Measurements from ENCODE around the gene PERCC1. TPM values are rescaled to one million over a fixed set of nuclear protein-coding genes. Genes with fewer than 3 reads are reported as not detected.

Gene PERCC1
- total and polyA plus RNA-seq, 2 of the 4 experiments (the other 2 are of a cell fraction) = not detected

- peak overlapping the region; percentile 56 to 65 for H4K8ac ChIP-seq (ENCODE audit: low read depth in 2 of 2, low read length in 2 of 2)
- intact Hi-C loops (cut with micrococcal nuclease) = loop anchor here (10.0 kb wide), 1 partner anchor 55 kb away; the partner anchor contains the start of gene CLCN7
- peak overlapping the region; percentile 52 for H3K9ac ChIP-seq (ENCODE audit: low read depth, low read length)
- H3K23ac ChIP-seq (ENCODE audit: low read depth, low read length) = no peak overlapping the region
- TF ChIP-seq SMC3 (IDR thresholded peaks at IDR 0.05; ENCODE audit: low read depth, low read length) (no peak), POLR2A (IDR thresholded peaks at IDR 0.05; ENCODE audit: low read depth, low read length) (peak; percentile 2; the same call in 1 of the 2 replicates)
- ATAC-seq (ENCODE audit: low read depth) = no peak; the same call in 1 of the 2 replicates
- no peak overlapping the region for H2BK20ac ChIP-seq (ENCODE audit: low read depth, low read length)
- dilution Hi-C loops (cut with HindIII; ENCODE audit: low sequenced_read_pairs, unreplicated experiment) = no loop called here
- no peak overlapping the region for H3K18ac ChIP-seq (ENCODE audit: low read depth, low read length)
- H3K56ac ChIP-seq (ENCODE audit: extremely low read depth, insufficient read depth, low read length) = 0 out of 2 replicates have a peak overlapping the region, but pooled peaks have one; percentile 10
- in situ Hi-C loops (cut with MboI; ENCODE audit: low sequenced_read_pairs) = no loop called here
- no peak overlapping the region for H2BK15ac ChIP-seq (ENCODE audit: low read depth, low read length)
- H4K20me1 ChIP-seq (ENCODE audit: insufficient read depth, low read length) = no peaks in the 10 kb centered on the region
- ChIA-PET CTCF (no interaction called here), POLR2A (ENCODE audit: unreplicated experiment) (interaction anchor here (0.9 to 1.2 kb wide), 3 partner anchors 24 to 74 kb away, joined by 3 to 4 read pairs (median 4); no protein-coding TSS in a partner anchor)
- H3K14ac ChIP-seq (replicated peaks; ENCODE audit: low read depth, low read length) = no peak overlapping the region; the same call in 1 of the 2 replicates
- H3K27me3 ChIP-seq (ENCODE audit: control insufficient read depth, insufficient read depth, low read length) = no peaks in the 10 kb centered on the region
- no peak overlapping the region for H2BK120ac ChIP-seq (ENCODE audit: low read depth, low read length)
- H3K27ac ChIP-seq (ENCODE audit: insufficient read depth, low read length) = peak overlapping the region; percentile 44
- DNase-seq = no peak
- peak overlapping the region; percentile 87 for H2AK5ac ChIP-seq (ENCODE audit: low read depth, low read length)
- peak overlapping the region; percentile 63 for H3K4me3 ChIP-seq (ENCODE audit: insufficient read depth, low read depth, low read length)
- H3K9me1 ChIP-seq (ENCODE audit: insufficient read depth, low read length) = no peaks in the 10 kb centered on the region
- peak overlapping the region; percentile 98 for H2AK9ac ChIP-seq (replicated peaks; ENCODE audit: low read depth, low read length, poor library complexity)
- H4K5ac ChIP-seq (ENCODE audit: low read depth, low read length) = peak overlapping the region; percentile 33
- peaks cover 3% of the 10 kb centered on the region; the same call in 1 of the 2 replicates for H3K4me1 ChIP-seq (ENCODE audit: control insufficient read depth, insufficient read depth, low read length)
- H4K91ac ChIP-seq (ENCODE audit: insufficient read depth, low read depth, low read length) = peak overlapping the region; percentile 25; the same call in 1 of the 2 replicates
- WGBS, 2 experiments (ENCODE audit: extremely low coverage in 2 of 2, insufficient read length in 1 of 2) = 0% methylated on average over 7 of the region's 22 CpGs; no CpG with 5 or more reads in 1 of the 2 experiments
- H3K9me3 ChIP-seq (ENCODE audit: control insufficient read depth, insufficient read depth, low read length) = no peaks in the 10 kb centered on the region
- H3K79me1 ChIP-seq (ENCODE audit: low read depth in 1 of 2, low read length in 2 of 2) = peaks cover 11 to 23% of the 10 kb centered on the region in 2 experiments
- no peak overlapping the region for H2BK5ac ChIP-seq (ENCODE audit: low read depth, low read length, poor library complexity, severe bottlenecking)
- H3K4ac ChIP-seq (ENCODE audit: low read depth, low read length) = peak overlapping the region; percentile 70
- BruUV-seq (replicated peaks) = TSS peak; percentile 58
- peak overlapping the region; percentile 100 for H3K4me2 ChIP-seq (ENCODE audit: low read depth, low read length)
- H3K36me3 ChIP-seq (ENCODE audit: control insufficient read depth, insufficient read depth, low read length) = no peaks in the 10 kb centered on the region
- peak overlapping the region; percentile 97 for H2AFZ ChIP-seq (replicated peaks; ENCODE audit: low read length, poor library complexity)
Observed at GRCh38 chr16:1420111-1420539, 10.8 kb upstream of the PERCC1 start.

Measured in IMR-90 (cell line).